Colon (tissue), 2 donors: Measurements from ENCODE around the gene MAGI1.
"Not testable (repeated sequence)": the region's sequence is repeated elsewhere in the genome, so short reads cannot be mapped to it uniquely, and the experiment has no call there.

Source experiments
- FAIRE-seq: peaks from 2 replicates; lab custom pipeline; 2012; peaks lifted over from hg19 to GRCh38; lab: Jason Lieb, UNC
- donor health status: control.
- donor health status: control.

MAGI1 gene

GRCh38 chr3:65521032-65521431 is 517.7 kb downstream of the MAGI1 start:
- FAIRE-seq, result no peak

- no peak for FAIRE-seq
Observed at GRCh38 chr3:65516998-65517397, 521.7 kb downstream of the MAGI1 start.

- FAIRE-seq, result not testable (repeated sequence)
Observed at GRCh38 chr3:65514317-65514716, 524.4 kb downstream of the MAGI1 start.

- FAIRE-seq, result not testable (repeated sequence)
Observed at GRCh38 chr3:65509423-65509794, 529.3 kb downstream of the MAGI1 start.

GRCh38 chr3:65508750-65509422 is 529.8 kb downstream of the MAGI1 start:
- no peak for FAIRE-seq

- FAIRE-seq, result no peak
Observed at GRCh38 chr3:65507437-65507836, 531.3 kb downstream of the MAGI1 start.

- FAIRE-seq, result no peak
Observed at GRCh38 chr3:65503776-65504175, 534.9 kb downstream of the MAGI1 start.

- FAIRE-seq, result no peak
Observed at GRCh38 chr3:65502526-65502925, 536.2 kb downstream of the MAGI1 start.

- no peak for FAIRE-seq
Observed at GRCh38 chr3:65500398-65501306, 538.1 kb downstream of the MAGI1 start.

GRCh38 chr3:65497846-65498245 is 540.9 kb downstream of the MAGI1 start:
- FAIRE-seq, result no peak

GRCh38 chr3:65497236-65497635 is 541.5 kb downstream of the MAGI1 start:
- no peak for FAIRE-seq

GRCh38 chr3:65493938-65494337 is 544.8 kb downstream of the MAGI1 start:
- FAIRE-seq, result no peak

- no peak for FAIRE-seq
Observed at GRCh38 chr3:65493371-65493882, 545.3 kb downstream of the MAGI1 start.

- FAIRE-seq, result no peak
Observed at GRCh38 chr3:65492249-65492648, 546.5 kb downstream of the MAGI1 start.

- no peak for FAIRE-seq
Observed at GRCh38 chr3:65490114-65490513, 548.6 kb downstream of the MAGI1 start.

GRCh38 chr3:65489253-65489652 is 549.5 kb downstream of the MAGI1 start:
- FAIRE-seq, result no peak

- FAIRE-seq, result no peak
Observed at GRCh38 chr3:65485826-65486469, 552.8 kb downstream of the MAGI1 start.

GRCh38 chr3:65484964-65485363 is 553.8 kb downstream of the MAGI1 start:
- no peak for FAIRE-seq

GRCh38 chr3:65483480-65483879 is 555.2 kb downstream of the MAGI1 start:
- no peak for FAIRE-seq

- no peak for FAIRE-seq
Observed at GRCh38 chr3:65483011-65483410, 555.7 kb downstream of the MAGI1 start.

- FAIRE-seq, result no peak
Observed at GRCh38 chr3:65481085-65481484, 557.6 kb downstream of the MAGI1 start.

- FAIRE-seq, result no peak
Observed at GRCh38 chr3:65479990-65480389, 558.7 kb downstream of the MAGI1 start.
